Measurements from ENCODE around the gene ELK3. TPM values are rescaled to one million over a fixed set of nuclear protein-coding genes. Genes with fewer than 3 reads are reported as not detected.

The ELK3 gene
- total RNA-seq, 1 donor from 2014 or later = 30.2 TPM

- intact Hi-C loops (cut with DNase I) = loop anchor here (10.0 kb wide), 2 partner anchors 144 to 286 kb away; no protein-coding TSS in a partner anchor
- peak; percentile 39 for ATAC-seq
Measured at GRCh38 chr12:96208346-96208745, 14.2 kb downstream of the ELK3 start.

GRCh38 chr12:96208801-96209549, 14.8 kb downstream of the ELK3 start:
- DNase-seq (ENCODE audit: low spot score) (no peak), ATAC-seq (peak; percentile 57)
- intact Hi-C loops (cut with DNase I) = loop anchor here (10.0 kb wide), 2 partner anchors 144 to 286 kb away; no protein-coding TSS in a partner anchor

More at GRCh38 chr12:96208346-96208745, 14.2 kb downstream of the ELK3 start:
- no peak for DNase-seq (ENCODE audit: low spot score)

- intact Hi-C loops (cut with DNase I) = no loop called here
- ATAC-seq = no peak
- no peak for DNase-seq (ENCODE audit: low spot score)
Measured at GRCh38 chr12:96210376-96211055, 16.3 kb downstream of the ELK3 start.

DNA sequence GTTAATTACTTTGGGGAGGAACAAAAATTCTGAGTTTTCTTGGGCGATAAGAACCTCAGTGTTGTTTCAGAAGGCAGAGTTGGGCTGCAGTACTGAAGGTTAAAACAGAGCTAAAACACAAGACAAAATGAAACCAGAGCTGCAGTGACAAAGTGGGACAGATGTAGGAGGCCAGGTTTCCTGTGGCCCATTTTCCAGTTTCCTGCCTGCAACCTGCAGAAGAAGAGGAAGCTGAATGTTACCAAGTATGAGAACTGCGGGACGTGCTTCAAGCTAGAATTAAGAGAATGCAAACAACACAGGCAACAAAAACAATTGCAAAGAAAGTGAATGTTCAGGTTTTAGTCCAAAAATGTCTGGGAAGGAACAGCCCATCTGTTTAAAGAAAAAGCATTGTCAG, 17.8 kb downstream of the ELK3 start:
- ATAC-seq = no peak
- intact Hi-C loops (cut with DNase I) = no loop called here

GRCh38 chr12:96212456-96213375, 18.5 kb downstream of the ELK3 start:
- intact Hi-C loops (cut with DNase I) = no loop called here
- DNase-seq (ENCODE audit: low spot score) (no peak), ATAC-seq (no peak)

More for the DNA sequence above, 17.8 kb downstream of the ELK3 start:
- no peak for DNase-seq (ENCODE audit: low spot score)

DNA sequence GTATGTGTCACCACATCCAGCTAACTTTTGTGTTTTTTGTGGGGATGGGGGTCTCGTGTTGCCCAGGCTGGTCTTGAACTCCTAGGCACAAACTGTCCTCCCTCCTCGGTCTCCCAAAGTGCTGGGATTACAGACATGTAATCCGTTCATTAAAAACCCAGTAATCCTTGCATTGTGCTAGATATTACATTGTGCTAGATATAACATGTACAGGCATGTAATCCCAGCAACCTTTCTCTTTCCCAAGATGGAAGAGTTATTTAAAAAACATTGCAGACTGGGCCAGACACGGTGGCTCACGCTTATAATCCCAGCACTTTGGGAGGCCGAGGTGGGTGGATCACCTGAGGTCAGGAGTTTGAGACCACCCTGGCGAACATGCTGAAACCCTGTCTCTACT, 19.7 kb downstream of the ELK3 start:
- DNase-seq (ENCODE audit: low spot score) (no peak), ATAC-seq (no peak)
- intact Hi-C loops (cut with DNase I) = no loop called here

DNA sequence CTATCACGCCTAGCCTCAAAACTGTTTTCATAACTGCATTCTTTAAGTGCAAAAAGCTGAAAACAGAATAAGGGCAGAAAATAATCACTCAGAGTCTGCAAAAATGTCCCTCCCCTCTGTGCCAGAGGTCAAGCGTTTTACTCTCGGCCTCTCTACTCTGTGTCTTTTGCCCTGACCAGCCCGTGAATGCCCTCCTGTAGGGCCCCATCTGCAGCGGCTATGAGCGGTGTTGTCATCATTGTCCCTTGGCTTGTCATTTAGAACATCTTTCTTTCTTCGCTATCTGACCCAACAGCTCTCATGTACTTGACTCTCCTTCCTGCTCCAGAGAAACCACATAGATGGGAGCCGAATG, 21.7 kb downstream of the ELK3 start:
- intact Hi-C loops (cut with DNase I) = no loop called here
- no peak for ATAC-seq

DNA sequence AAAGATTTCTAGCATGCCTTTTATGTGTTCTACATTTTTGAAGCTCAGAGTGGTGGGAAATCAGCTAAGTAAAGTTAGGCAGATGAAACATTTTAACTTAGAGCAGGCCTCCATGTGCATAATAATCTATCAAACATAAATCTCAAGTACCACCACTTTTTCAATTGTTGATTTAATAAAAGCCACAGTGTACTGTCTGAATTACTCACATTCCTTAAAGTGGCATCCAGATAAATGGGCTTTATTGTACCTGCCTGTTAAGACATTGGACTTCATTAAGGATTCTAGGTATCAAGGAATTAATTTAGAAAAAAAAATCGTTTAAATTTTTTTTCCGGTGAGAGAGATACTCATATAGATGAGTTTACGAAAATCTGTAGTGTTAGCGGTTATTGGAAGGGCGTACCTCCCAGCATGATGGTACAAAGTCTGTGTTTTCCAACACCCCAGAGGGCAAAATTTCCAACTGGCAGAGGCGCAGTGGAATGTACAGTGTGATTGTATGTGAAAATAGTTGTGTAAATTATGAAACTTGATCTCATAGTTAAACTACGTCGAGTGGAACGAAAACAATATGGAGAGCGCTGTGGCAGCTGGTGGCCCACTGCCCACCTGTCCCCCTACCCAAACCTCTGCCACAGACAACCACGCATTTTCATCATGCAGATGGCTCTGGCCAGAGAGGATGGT, 25.0 kb downstream of the ELK3 start:
- no peak for ATAC-seq
- no peak for DNase-seq (ENCODE audit: low spot score)
- intact Hi-C loops (cut with DNase I) = no loop called here

More for the DNA sequence above, 21.7 kb downstream of the ELK3 start:
- no peak for DNase-seq (ENCODE audit: low spot score)

DNA sequence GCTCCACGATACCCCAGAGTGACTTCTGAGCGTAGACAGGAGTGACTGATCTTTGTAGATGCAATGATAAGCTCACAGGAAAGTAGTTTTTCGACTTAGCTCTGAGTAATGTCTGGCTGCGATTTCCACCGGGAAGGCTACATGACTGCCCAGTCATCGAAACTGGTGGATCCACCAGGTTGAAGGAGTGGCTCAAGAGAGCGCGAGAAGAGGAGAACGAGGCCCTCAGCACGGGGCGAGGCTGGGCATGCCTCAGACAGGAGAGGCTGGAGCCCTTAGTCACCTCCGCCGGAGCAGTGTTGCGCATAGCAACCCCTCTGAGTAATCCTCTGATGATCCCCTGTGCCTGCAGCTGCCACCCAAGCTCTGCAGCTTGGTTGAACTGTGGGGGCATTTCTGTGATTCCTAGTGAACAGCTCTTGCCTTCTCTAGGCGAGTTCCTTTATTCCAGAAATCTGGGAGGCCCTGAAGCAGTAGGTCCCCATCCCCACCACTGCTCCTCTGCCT, 25.6 kb downstream of the ELK3 start:
- intact Hi-C loops (cut with DNase I) = no loop called here

GRCh38 chr12:96220902-96221301, 26.7 kb downstream of the ELK3 start:
- DNase-seq (ENCODE audit: low spot score) (no peak), ATAC-seq (no peak)
- intact Hi-C loops (cut with DNase I) = no loop called here

More for the DNA sequence above, 25.6 kb downstream of the ELK3 start:
- ATAC-seq (peak; percentile 12), DNase-seq (ENCODE audit: low spot score) (no peak)

DNA sequence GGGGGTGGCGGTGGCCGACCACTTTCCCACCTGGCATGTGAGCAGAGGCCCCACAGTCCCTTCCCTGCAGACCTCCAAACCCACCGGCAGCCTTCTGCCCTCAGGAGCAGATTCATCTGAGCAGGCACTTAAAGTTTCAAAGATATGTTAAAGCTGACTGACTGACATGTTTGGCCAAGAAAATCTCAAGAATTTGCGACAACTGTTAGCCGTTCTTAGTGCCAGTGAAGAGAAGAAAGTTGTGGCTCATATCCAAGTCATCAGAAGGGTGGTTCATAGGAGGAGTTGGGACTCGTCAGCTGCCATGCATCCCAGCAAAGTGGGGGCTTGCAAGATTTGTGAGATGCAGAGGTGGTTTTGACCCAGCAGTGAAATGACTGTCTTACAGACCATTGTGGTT, 27.2 kb downstream of the ELK3 start:
- intact Hi-C loops (cut with DNase I) = no loop called here
- ATAC-seq = no peak
- DNase-seq (ENCODE audit: low spot score) = no peak

DNA sequence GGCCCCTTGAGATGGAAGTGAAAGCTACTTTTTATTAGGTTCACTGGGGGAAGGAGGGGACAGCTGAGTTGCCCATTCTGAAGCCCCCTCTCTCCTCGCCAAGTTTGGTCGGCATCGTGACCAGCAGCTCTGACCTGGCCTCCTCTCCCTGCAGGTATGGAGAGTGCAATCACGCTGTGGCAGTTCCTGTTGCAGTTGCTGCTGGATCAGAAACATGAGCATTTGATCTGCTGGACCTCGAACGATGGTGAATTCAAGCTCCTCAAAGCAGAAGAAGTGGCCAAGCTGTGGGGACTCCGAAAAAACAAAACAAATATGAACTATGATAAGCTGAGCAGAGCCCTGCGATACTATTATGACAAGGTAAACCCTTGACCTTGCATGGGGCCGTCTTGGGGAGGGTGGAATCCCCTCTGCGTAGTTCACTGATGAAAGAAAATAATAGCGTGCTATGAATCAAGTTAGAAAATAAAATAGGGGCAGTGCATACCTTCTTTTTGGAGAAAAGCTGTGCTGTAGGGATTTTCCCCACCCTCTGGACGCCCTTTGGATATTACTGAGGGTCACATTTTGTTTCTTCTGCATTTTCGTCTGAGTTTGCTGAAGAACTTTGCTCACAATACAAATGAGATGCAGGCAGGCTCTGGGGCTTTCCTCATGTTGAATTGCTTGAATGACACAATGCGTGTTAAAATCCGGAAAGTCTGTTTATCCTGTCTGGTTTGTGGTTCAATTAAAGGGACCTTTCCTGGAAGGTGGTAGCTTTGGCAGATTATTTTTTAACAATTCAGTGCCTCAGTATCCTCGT, 29.4 kb downstream of the ELK3 start:
- intact Hi-C loops (cut with DNase I) = no loop called here
- no peak for DNase-seq (ENCODE audit: low spot score)
- ATAC-seq = no peak

- ATAC-seq = no peak
- intact Hi-C loops (cut with DNase I) = no loop called here
- DNase-seq (ENCODE audit: low spot score) = no peak
Measured at GRCh38 chr12:96224219-96224615, 30.0 kb downstream of the ELK3 start.

DNA sequence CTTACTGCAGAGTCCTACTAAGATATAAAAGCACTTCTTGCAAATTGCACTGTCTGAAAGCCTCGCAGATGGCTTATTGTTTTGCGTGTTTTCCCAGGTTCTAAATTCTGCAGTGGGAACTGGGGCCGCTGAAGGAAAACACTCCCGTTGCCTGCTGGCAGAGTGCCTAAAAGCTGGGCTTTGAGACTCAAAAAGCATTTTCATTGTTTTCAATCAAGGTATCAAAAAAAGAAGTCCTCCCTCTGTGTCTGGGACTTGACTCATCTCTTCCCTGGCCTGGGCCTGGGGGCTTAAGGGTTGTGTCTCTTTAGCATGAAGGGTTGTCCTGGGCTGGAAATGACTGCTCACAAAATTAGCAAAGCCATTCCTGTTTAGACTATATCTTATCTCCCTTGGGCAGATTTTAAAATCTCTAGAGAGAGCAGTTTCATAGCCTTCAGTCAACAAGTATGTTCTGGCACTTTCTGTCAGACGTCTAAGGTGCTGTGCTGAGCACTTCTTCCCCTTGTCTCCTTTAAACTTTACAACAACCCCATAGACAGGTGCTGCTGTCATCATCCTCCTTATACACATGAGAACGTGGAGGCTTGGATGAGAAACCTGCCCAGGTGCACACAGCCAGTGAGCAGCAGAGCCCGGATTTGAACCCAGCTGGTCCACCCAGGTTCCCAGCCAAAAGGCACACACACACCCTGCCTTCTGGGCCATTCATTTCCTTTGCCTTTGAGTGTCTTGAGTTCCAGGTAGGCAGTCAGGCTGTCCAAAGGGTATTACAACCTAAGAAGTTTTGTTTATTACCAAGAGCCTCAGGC, 31.1 kb downstream of the ELK3 start:
- DNase-seq (ENCODE audit: low spot score) (no peak), ATAC-seq (no peak)
- intact Hi-C loops (cut with DNase I) = no loop called here

DNA sequence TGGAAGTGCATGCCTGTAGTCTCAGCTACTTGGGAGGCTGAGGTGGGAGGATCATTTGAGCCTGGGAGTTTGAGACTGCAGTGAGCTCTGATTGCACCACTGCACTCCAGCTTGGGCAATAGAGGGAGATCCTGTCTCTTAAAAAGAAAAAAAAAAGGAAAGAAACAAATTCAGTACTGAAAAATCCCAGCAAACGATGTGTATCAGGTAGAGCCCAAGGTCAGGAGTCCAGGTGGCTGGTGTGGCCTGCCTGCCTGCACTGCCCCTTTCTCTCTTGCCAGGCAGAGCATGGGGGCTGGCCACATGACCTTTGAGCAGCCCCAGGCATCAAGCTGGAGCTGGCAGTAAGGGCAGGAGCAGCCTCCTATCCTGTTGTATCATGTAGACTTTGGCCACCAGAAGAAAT, 31.8 kb downstream of the ELK3 start:
- no peak for DNase-seq (ENCODE audit: low spot score)
- no peak for ATAC-seq
- intact Hi-C loops (cut with DNase I) = no loop called here

GRCh38 chr12:96226401-96226800, 32.2 kb downstream of the ELK3 start:
- ATAC-seq = no peak

GRCh38 chr12:96226801-96227348, 32.7 kb downstream of the ELK3 start:
- DNase-seq (ENCODE audit: low spot score) (no peak), ATAC-seq (no peak)
- intact Hi-C loops (cut with DNase I) = no loop called here

More at GRCh38 chr12:96226401-96226800, 32.2 kb downstream of the ELK3 start:
- DNase-seq (ENCODE audit: low spot score) = no peak
- intact Hi-C loops (cut with DNase I) = no loop called here

Data from sciatic nerve (tissue), 2 donors.